ENCODE data around the gene EFCAB10.
A peak's percentile ranks its signal among the peaks of the same experiment; 100 is the strongest.

Gene EFCAB10, protein sequence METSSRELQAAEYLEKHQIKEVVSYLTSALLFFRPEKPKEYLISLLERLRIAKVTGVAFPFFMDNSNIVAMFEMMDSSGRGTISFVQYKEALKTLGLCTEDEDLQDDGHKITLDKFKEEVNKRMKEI
- 0 to 1.3 (median 0.17) reads per million in 9 experiments for total RNA-seq

DNA sequence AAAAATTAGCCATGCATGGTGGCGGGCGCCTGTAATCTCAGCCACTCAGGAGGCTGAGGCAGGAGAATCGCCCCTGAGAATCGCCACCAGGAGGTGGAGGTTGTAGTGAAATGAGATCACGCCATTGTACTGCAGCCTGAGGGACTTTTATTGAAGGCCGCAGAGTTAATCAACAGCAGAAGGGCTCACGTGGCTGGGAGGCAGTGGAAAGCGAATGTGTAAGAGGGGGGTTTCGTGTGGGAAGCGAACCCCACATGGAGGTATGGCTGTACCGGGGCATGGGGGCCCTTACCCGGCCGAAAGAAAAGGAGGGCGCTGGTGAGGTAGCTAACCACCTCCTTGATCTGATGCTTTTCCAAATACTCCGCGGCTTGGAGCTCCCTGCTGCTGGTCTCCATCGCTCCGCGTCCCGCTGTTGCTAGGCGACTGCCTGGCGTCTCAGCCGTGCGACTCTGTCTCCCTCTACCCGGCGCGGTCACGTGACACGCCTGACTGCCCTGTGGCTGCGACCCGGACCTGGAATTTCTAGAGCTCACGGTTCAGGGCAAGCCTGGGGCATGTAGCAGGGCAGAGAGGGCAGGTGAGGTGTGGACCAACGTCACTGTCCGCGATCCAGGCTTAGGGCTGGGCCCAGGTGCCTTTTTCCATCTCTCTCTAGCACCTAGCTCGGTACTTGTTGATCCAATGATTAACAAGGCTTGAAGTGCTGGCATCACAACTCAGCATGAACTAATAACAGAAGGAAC, at the start of gene EFCAB10:
Gene EFCAB10, minus strand, starts transcription at position 428 of the 746 bp plus-strand sequence. Its CDS starts 30 bp downstream, at position 398.
- peaks cover 6% of the 10 kb centered on the region for H3K36me3 Mint-ChIP-seq (ENCODE audit: insufficient read depth)
- H3K4me1 Mint-ChIP-seq (ENCODE audit: low read depth in 2 of 2) = peaks cover 3 to 11% of the 10 kb centered on the region in 2 donors
- H3K27ac Mint-ChIP-seq = no peak within 1 kb of the TSS
- peaks cover 3 to 6% of the 10 kb centered on the region in 2 donors for H3K9me3 Mint-ChIP-seq
- H3K27me3 Mint-ChIP-seq = peaks cover 6 to 27% of the 10 kb centered on the region in 2 donors
- peak within 1 kb of the TSS; percentile 64 to 76 for H3K4me3 Mint-ChIP-seq
- ATAC-seq (replicated peaks) = peak; percentile 51
- DNase-seq = peak; percentile 2 to 13 (median 11)

GRCh38 chr7:105625986-105626385, 44.7 kb upstream of the EFCAB10 start:
- DNase-seq = no peak
- no peak for ATAC-seq (replicated peaks)
- H3K9me3 Mint-ChIP-seq = no peaks in the 10 kb centered on the region
- H3K27me3 Mint-ChIP-seq = no peaks in the 10 kb centered on the region
- peaks cover 41% of the 10 kb centered on the region for H3K36me3 Mint-ChIP-seq (ENCODE audit: insufficient read depth)
- no peak overlapping the region for H3K4me3 Mint-ChIP-seq
- peaks cover 0 to 4% of the 10 kb centered on the region in 2 donors for H3K4me1 Mint-ChIP-seq (ENCODE audit: low read depth in 2 of 2)
- H3K27ac Mint-ChIP-seq = no peak overlapping the region

- H3K9me3 Mint-ChIP-seq = no peaks in the 10 kb centered on the region
- no peaks in the 10 kb centered on the region for H3K4me1 Mint-ChIP-seq (ENCODE audit: low read depth in 2 of 2)
- peak overlapping the region in 1 of 2 donors; percentile 75 for H3K27ac Mint-ChIP-seq
- ATAC-seq (replicated peaks) = no peak
- no peak overlapping the region for H3K4me3 Mint-ChIP-seq
- no peaks in the 10 kb centered on the region for H3K27me3 Mint-ChIP-seq
- no peak for DNase-seq
- H3K36me3 Mint-ChIP-seq (ENCODE audit: insufficient read depth) = peaks cover 45% of the 10 kb centered on the region
These were observed 42.6 kb upstream of the EFCAB10 start for GRCh38 chr7:105623906-105624305.

DNA sequence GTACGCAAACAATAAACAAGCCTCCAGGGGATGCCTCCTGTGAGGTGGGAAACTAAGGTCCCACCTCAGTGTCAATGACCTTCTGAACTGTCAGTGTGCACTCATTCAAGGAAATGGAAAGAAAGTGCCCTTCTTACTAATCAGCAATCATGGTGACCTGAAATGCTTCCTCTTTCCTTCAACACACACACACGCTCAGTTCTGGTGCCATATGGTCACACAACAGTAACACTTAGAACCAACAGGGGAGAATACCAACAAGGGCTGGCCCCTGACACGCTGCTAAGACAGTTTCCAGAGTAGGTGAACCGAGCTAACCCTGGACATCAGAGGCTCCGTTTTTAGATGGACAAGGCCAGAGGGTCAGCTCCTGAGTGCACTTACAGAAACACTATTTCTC, 42.1 kb upstream of the EFCAB10 start:
- ATAC-seq (replicated peaks) (no peak), DNase-seq (no peak)
- no peak overlapping the region for H3K27ac Mint-ChIP-seq
- no peak overlapping the region for H3K4me3 Mint-ChIP-seq
- no peaks in the 10 kb centered on the region for H3K27me3 Mint-ChIP-seq
- peaks cover 49% of the 10 kb centered on the region for H3K36me3 Mint-ChIP-seq (ENCODE audit: insufficient read depth)
- no peaks in the 10 kb centered on the region for H3K9me3 Mint-ChIP-seq
- H3K4me1 Mint-ChIP-seq (ENCODE audit: low read depth in 2 of 2) = no peaks in the 10 kb centered on the region

- ATAC-seq (replicated peaks) = no peak
- no peaks in the 10 kb centered on the region for H3K4me1 Mint-ChIP-seq (ENCODE audit: low read depth in 2 of 2)
- DNase-seq = no peak
- no peak overlapping the region for H3K27ac Mint-ChIP-seq
- H3K4me3 Mint-ChIP-seq = no peak overlapping the region
- peaks cover 38% of the 10 kb centered on the region for H3K36me3 Mint-ChIP-seq (ENCODE audit: insufficient read depth)
- no peaks in the 10 kb centered on the region for H3K27me3 Mint-ChIP-seq
- H3K9me3 Mint-ChIP-seq = no peaks in the 10 kb centered on the region
These were observed 40.9 kb upstream of the EFCAB10 start for GRCh38 chr7:105622106-105622731.

- Mint-ChIP-seq H3K9me3 (no peaks in the 10 kb centered on the region), H3K27ac (no peak overlapping the region), H3K4me1 (ENCODE audit: low read depth in 2 of 2) (no peaks in the 10 kb centered on the region), H3K4me3 (no peak overlapping the region), H3K36me3 (ENCODE audit: insufficient read depth) (peaks cover 36% of the 10 kb centered on the region), H3K27me3 (no peaks in the 10 kb centered on the region)
- ATAC-seq (replicated peaks) (no peak), DNase-seq (no peak)
These were observed 40.3 kb upstream of the EFCAB10 start for GRCh38 chr7:105621617-105622016.

DNA sequence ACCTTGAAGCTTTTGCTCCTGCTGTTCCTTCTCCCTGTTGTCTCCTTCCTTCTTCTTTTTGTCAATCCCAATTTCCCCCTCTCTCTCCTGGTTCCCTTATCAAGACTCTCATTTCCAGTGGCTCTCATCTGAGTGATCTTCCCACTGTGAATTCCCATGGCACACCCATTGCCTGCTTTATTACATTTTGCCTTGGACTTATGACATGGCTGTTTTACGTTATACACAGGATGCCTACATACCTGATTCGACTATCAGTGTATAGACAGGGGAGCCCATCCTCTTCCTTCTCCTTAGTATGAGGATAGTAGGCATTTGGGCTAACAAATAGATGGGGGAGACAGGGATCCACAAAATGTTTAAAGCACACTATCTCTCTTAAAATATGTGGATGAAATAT, 39.9 kb upstream of the EFCAB10 start:
- peaks cover 33% of the 10 kb centered on the region for H3K36me3 Mint-ChIP-seq (ENCODE audit: insufficient read depth)
- H3K27me3 Mint-ChIP-seq = no peaks in the 10 kb centered on the region
- H3K4me1 Mint-ChIP-seq (ENCODE audit: low read depth in 2 of 2) = no peaks in the 10 kb centered on the region
- no peak overlapping the region for H3K4me3 Mint-ChIP-seq
- ATAC-seq (replicated peaks) (no peak), DNase-seq (no peak)
- no peak overlapping the region for H3K27ac Mint-ChIP-seq
- no peaks in the 10 kb centered on the region for H3K9me3 Mint-ChIP-seq

DNA sequence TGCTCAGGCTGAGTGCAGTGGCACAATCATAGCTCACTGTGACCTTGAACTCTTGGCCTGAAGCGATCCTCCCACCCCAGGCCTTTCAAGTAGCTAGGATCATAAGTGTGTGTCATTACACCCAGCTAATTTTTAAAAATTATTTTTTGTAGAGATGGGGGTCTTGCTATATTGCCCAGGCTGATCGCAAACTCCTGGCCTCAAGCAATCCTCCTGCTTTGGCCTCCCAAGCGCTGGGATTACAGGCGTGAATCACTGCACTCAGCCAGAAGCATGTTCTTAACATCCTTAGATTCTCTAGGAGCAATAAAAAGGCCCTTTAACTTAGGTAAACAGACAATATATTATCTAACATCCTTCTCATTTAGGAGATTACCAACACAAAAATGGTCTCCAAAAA, 38.3 kb upstream of the EFCAB10 start:
- Mint-ChIP-seq H3K4me3 (no peak overlapping the region), H3K9me3 (no peaks in the 10 kb centered on the region), H3K36me3 (ENCODE audit: insufficient read depth) (peaks cover 35% of the 10 kb centered on the region), H3K27ac (no peak overlapping the region), H3K27me3 (no peaks in the 10 kb centered on the region), H3K4me1 (ENCODE audit: low read depth in 2 of 2) (no peaks in the 10 kb centered on the region)
- no peak for ATAC-seq (replicated peaks)
- DNase-seq = no peak

GRCh38 chr7:105618016-105618296, 36.7 kb upstream of the EFCAB10 start:
- H3K9me3 Mint-ChIP-seq = no peaks in the 10 kb centered on the region
- no peak for ATAC-seq (replicated peaks)
- DNase-seq = no peak
- H3K4me3 Mint-ChIP-seq = no peak overlapping the region
- H3K27ac Mint-ChIP-seq = no peak overlapping the region
- H3K36me3 Mint-ChIP-seq (ENCODE audit: insufficient read depth) = peaks cover 30% of the 10 kb centered on the region
- no peaks in the 10 kb centered on the region for H3K27me3 Mint-ChIP-seq
- H3K4me1 Mint-ChIP-seq (ENCODE audit: low read depth in 2 of 2) = peaks cover 0 to 4% of the 10 kb centered on the region in 2 donors

DNA sequence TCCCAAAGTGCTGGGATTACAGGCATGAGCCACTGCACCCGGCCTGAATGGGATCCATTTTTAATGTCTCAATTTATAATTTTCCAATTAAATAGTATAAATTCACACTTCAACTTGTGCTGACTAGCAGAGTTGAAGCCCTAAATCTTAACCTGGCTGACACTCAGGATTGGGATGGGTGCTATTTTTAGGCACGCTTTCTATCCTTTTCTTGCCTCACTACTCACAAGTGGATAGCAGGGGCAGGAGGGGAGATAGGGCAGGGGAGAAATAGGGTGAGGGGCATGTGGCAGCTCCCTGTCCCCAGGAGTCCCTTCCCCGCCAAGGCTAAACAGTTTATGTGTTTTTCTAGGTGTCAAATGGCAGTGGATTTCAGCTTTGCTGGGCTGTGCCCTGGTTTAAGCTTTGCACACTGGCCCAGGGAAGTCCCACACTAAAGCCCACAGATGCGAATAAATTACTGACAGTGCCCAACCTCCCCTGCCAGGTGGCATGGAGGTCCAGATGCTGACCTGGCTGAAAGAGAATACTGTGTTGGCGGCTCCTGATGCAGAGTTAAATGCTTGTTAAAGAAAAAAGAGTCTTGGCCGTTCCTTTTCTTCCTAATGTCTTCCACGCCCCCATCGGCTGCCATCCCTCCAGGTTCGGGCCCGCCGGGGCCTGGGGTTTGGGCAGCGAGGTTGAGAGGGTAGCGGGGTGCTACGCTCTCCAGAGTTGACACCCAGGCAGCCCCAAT, 36.2 kb upstream of the EFCAB10 start:
- Mint-ChIP-seq H3K36me3 (ENCODE audit: insufficient read depth) (peaks cover 25% of the 10 kb centered on the region), H3K27ac (no peak overlapping the region), H3K9me3 (no peaks in the 10 kb centered on the region), H3K27me3 (no peaks in the 10 kb centered on the region), H3K4me1 (ENCODE audit: low read depth in 2 of 2) (peaks cover 0 to 4% of the 10 kb centered on the region in 2 donors), H3K4me3 (no peak overlapping the region)
- no peak for ATAC-seq (replicated peaks)
- no peak for DNase-seq

GRCh38 chr7:105614341-105614840, 33.1 kb upstream of the EFCAB10 start:
- DNase-seq = no peak
- peaks cover 26% of the 10 kb centered on the region for H3K36me3 Mint-ChIP-seq (ENCODE audit: insufficient read depth)
- H3K27ac Mint-ChIP-seq = peak overlapping the region in 1 of 2 donors; percentile 68
- no peak for ATAC-seq (replicated peaks)
- H3K4me3 Mint-ChIP-seq = no peak overlapping the region
- H3K4me1 Mint-ChIP-seq (ENCODE audit: low read depth in 2 of 2) = peaks cover 0 to 4% of the 10 kb centered on the region in 2 donors
- no peaks in the 10 kb centered on the region for H3K9me3 Mint-ChIP-seq
- H3K27me3 Mint-ChIP-seq = no peaks in the 10 kb centered on the region

GRCh38 chr7:105613611-105614330, 32.5 kb upstream of the EFCAB10 start:
- DNase-seq = no peak
- H3K4me3 Mint-ChIP-seq = no peak overlapping the region
- no peaks in the 10 kb centered on the region for H3K27me3 Mint-ChIP-seq
- H3K4me1 Mint-ChIP-seq (ENCODE audit: low read depth in 2 of 2) = peaks cover 0 to 4% of the 10 kb centered on the region in 2 donors
- peaks cover 20% of the 10 kb centered on the region for H3K36me3 Mint-ChIP-seq (ENCODE audit: insufficient read depth)
- no peaks in the 10 kb centered on the region for H3K9me3 Mint-ChIP-seq
- peak overlapping the region in 1 of 2 donors; percentile 68 for H3K27ac Mint-ChIP-seq
- no peak for ATAC-seq (replicated peaks)

DNA sequence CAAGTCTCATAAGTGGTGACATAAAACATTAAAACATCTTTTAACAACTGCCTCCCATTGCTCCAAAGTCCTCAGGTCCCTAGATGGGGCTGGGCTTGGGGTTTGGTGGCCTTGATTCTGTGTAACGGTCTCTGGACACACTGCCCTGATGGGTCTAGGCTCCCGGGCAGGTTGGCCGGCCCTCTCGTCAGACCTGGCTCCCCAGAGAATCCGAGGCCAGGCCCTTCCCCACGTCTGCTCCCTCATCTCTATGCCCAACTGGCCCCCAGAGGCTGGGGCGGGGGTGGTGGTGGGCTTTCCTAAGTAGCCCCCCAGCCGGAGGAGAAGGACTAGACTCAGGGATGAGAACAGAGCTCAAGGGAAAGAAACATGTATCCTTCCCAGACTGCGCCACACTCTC, 31.5 kb upstream of the EFCAB10 start:
- H3K27ac Mint-ChIP-seq = no peak overlapping the region
- no peaks in the 10 kb centered on the region for H3K9me3 Mint-ChIP-seq
- H3K4me1 Mint-ChIP-seq (ENCODE audit: low read depth in 2 of 2) = peaks cover 0 to 4% of the 10 kb centered on the region in 2 donors
- ATAC-seq (replicated peaks) (no peak), DNase-seq (no peak)
- no peak overlapping the region for H3K4me3 Mint-ChIP-seq
- H3K36me3 Mint-ChIP-seq (ENCODE audit: insufficient read depth) = peaks cover 17% of the 10 kb centered on the region
- H3K27me3 Mint-ChIP-seq = no peaks in the 10 kb centered on the region
